Activated naive CD8-positive, alpha-beta T cell treated with anti-CD3 and anti-CD28 coated beads for 36 hours (primary cell): ENCODE data around the gene TOMM20. TPM values are rescaled to one million over a fixed set of nuclear protein-coding genes. Genes with fewer than 3 reads are reported as not detected.
"Not testable (repeated sequence)": the region's sequence is repeated elsewhere in the genome, so short reads cannot be mapped to it uniquely, and the experiment has no call there.

Experiments used
- DNase-seq: peaks from one replicate; pipeline ENCODE4 v3.0.0; 2021
- H3K27ac Mint-ChIP-seq: one replicate; pipeline ENCODE4 v1.8.0; 2022; ENCODE audit warnings: mild to moderate bottlenecking, moderate library complexity, mixed read lengths
- H3K27me3 Mint-ChIP-seq: one replicate; pipeline ENCODE4 v1.8.0; 2022; ENCODE audit warnings: mild to moderate bottlenecking, mixed read lengths
- H3K36me3 Mint-ChIP-seq: one replicate; pipeline ENCODE4 v1.8.0; 2021; ENCODE audit warnings: mild to moderate bottlenecking, mixed read lengths
- H3K4me1 Mint-ChIP-seq: one replicate; pipeline ENCODE4 v1.8.0; 2021; ENCODE audit warnings: mixed read lengths
- H3K4me3 Mint-ChIP-seq: one replicate; pipeline ENCODE4 v1.8.0; 2022; ENCODE audit warnings: mild to moderate bottlenecking, moderate library complexity, mixed read lengths
- H3K9me3 Mint-ChIP-seq: one replicate; pipeline ENCODE4 v1.8.0; 2022; ENCODE audit warnings: mixed read lengths
- total RNA-seq, 2 experiments: library from RNA; stranded (reverse); gene quantifications; one replicate each; pipeline ENCODE4 v1.2.3, GENCODE V29; 2021

Gene TOMM20
- total RNA-seq, 2 experiments from 2014 or later = 131 to 150 TPM

DNA sequence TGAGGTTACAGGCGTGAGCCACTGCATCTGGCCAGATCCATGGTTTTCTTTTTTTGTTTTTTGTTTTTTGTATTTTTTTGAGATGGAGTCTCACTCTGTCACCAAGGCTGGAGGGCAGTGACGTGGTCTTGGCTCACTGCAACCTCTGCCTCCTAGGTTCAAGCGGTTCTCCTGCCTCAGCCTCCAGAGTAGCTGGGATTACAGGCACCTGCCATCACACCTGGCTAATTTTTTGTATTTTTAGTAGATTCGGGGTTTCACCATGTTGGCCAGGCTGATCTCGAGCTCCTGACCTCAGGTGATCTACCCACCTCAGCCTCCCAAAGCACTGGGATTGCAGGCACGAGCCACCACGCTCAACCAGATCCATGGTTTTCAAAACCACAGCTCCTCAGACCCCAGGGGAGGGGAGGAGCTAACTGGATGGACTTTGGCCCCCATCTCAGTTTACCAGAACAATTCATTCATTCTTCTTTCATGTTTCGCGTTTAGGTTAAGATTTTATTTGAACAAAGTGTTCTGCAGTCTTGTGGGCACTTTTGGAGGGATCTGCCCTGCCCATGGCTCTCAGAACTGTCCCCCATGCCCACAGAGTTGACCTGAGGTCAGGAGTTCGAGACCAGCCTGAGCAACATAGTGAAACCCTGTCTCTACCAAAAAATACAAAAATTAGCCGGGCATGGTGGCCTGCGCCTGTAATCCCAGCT is 43.1 kb downstream of the TOMM20 start:
- not testable (repeated sequence) for H3K27me3 Mint-ChIP-seq, H3K27ac Mint-ChIP-seq, H3K9me3 Mint-ChIP-seq, H3K4me3 Mint-ChIP-seq, DNase-seq, H3K36me3 Mint-ChIP-seq
- peaks cover 18% of the 10 kb centered on the region for H3K4me1 Mint-ChIP-seq

DNA sequence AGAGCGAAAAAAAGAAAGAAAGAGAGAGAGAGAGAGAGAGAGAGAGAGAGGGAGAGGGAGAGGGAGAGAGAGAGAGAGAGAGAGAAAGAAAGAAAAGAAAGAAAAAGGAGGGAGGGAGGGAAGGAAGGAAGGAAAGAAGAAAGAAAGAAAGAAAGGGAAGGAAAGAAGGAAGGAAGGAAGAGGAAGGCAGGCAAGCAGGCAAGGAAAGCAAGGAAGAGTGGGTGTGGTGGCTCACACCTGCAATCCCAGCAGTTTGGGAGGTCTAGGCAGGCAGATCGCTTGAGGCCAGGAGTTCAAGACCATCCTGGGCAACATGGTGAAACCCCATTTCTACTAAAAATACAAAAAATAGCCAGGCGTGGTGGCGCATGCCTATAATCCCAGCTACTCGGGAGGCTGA is 47.8 kb downstream of the TOMM20 start:
- H3K27me3 Mint-ChIP-seq, H3K4me3 Mint-ChIP-seq, H3K9me3 Mint-ChIP-seq, H3K27ac Mint-ChIP-seq, DNase-seq, H3K36me3 Mint-ChIP-seq: not testable (repeated sequence)
- H3K4me1 Mint-ChIP-seq = peaks cover 34% of the 10 kb centered on the region

DNA sequence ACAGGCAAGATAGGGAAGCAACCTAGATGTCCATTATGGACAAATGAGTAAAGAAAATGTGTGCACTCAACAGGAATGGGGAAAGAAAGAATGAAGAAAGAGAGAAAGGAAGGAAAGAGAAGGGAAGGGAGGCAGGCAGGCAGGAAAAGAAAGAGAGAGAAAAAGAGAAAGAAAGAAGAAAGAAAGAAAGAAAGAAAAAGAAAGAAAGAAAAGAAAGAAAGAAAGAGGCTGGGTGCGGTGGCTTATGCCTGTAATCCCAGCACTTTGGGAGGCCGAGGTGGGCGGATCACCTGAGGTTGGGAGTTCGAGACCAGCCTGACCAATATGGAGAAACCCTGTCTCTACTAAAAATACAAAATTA is 48.4 kb downstream of the TOMM20 start:
- not testable (repeated sequence) for H3K36me3 Mint-ChIP-seq, DNase-seq, H3K4me3 Mint-ChIP-seq, H3K27me3 Mint-ChIP-seq, H3K9me3 Mint-ChIP-seq, H3K27ac Mint-ChIP-seq
- peaks cover 39% of the 10 kb centered on the region for H3K4me1 Mint-ChIP-seq

- DNase-seq = no peak
Measured at GRCh38 chr1:235079443-235080296, 49.0 kb downstream of the TOMM20 start.

GRCh38 chr1:235078480-235079381 is 49.9 kb downstream of the TOMM20 start:
- no peak overlapping the region for H3K4me3 Mint-ChIP-seq
- no peaks in the 10 kb centered on the region for H3K9me3 Mint-ChIP-seq
- H3K27me3 Mint-ChIP-seq = no peaks in the 10 kb centered on the region
- H3K4me1 Mint-ChIP-seq = peaks cover 45% of the 10 kb centered on the region
- H3K27ac Mint-ChIP-seq = no peak overlapping the region
- DNase-seq = no peak
- no peaks in the 10 kb centered on the region for H3K36me3 Mint-ChIP-seq

More at GRCh38 chr1:235079443-235080296, 49.0 kb downstream of the TOMM20 start:
- Mint-ChIP-seq H3K27ac (no peak overlapping the region), H3K4me1 (peaks cover 44% of the 10 kb centered on the region), H3K36me3 (no peaks in the 10 kb centered on the region), H3K27me3 (no peaks in the 10 kb centered on the region), H3K9me3 (no peaks in the 10 kb centered on the region), H3K4me3 (no peak overlapping the region)

GRCh38 chr1:235077571-235078479 is 50.8 kb downstream of the TOMM20 start:
- H3K27me3 Mint-ChIP-seq = no peaks in the 10 kb centered on the region
- H3K27ac Mint-ChIP-seq = no peak overlapping the region
- no peaks in the 10 kb centered on the region for H3K36me3 Mint-ChIP-seq
- no peak overlapping the region for H3K4me3 Mint-ChIP-seq
- H3K9me3 Mint-ChIP-seq = no peaks in the 10 kb centered on the region
- H3K4me1 Mint-ChIP-seq = peaks cover 39% of the 10 kb centered on the region
- DNase-seq = peak; percentile 51

- peaks cover 38% of the 10 kb centered on the region for H3K4me1 Mint-ChIP-seq
- H3K4me3 Mint-ChIP-seq = no peak overlapping the region
- H3K27me3 Mint-ChIP-seq = no peaks in the 10 kb centered on the region
- no peaks in the 10 kb centered on the region for H3K9me3 Mint-ChIP-seq
- DNase-seq = no peak
- no peaks in the 10 kb centered on the region for H3K36me3 Mint-ChIP-seq
- H3K27ac Mint-ChIP-seq = no peak overlapping the region
Measured at GRCh38 chr1:235077163-235077540, 51.5 kb downstream of the TOMM20 start.

GRCh38 chr1:235076504-235077162 is 52.0 kb downstream of the TOMM20 start:
- H3K36me3 Mint-ChIP-seq = no peaks in the 10 kb centered on the region
- H3K4me3 Mint-ChIP-seq = no peak overlapping the region
- DNase-seq = no peak
- no peaks in the 10 kb centered on the region for H3K27me3 Mint-ChIP-seq
- peaks cover 38% of the 10 kb centered on the region for H3K4me1 Mint-ChIP-seq
- H3K27ac Mint-ChIP-seq = no peak overlapping the region
- no peaks in the 10 kb centered on the region for H3K9me3 Mint-ChIP-seq

DNA sequence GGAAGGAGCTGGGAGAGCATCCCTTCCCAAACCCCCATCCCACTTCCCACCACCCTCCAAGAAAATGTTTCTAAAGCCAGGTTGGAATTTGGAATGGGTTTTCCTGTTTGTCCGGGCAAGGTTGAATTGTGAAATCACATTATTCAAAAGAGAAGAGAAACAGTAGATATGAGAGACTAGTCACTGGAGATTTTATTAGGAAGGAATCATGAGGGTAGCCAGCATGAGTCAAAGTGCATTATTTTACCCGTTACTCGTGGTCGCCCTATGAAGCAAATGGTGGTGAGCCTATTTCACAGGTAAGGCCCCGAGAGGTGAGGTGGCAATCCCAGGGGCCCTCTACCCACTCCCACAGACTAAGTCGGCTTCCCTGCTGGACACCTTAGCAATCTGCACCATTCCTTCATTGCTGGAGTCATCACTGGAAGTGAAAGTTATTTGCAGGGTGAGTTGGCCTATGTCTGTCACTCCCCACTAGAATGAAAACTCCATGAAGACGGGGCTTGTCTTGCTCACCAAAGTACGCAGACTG is 52.8 kb downstream of the TOMM20 start:
- Mint-ChIP-seq H3K4me3 (peak overlapping the region; percentile 29), H3K4me1 (peaks cover 34% of the 10 kb centered on the region), H3K27me3 (no peaks in the 10 kb centered on the region)

GRCh38 chr1:235075048-235075776 is 53.4 kb downstream of the TOMM20 start:
- Mint-ChIP-seq H3K27me3 (no peaks in the 10 kb centered on the region), H3K9me3 (no peaks in the 10 kb centered on the region), H3K4me3 (peak overlapping the region; percentile 30), H3K27ac (peak overlapping the region; percentile 90), H3K36me3 (no peaks in the 10 kb centered on the region), H3K4me1 (peaks cover 34% of the 10 kb centered on the region)
- DNase-seq = peak; percentile 78

More for the DNA sequence above, 52.8 kb downstream of the TOMM20 start:
- no peaks in the 10 kb centered on the region for H3K9me3 Mint-ChIP-seq
- DNase-seq = peak; percentile 38
- H3K27ac Mint-ChIP-seq = peak overlapping the region; percentile 90
- H3K36me3 Mint-ChIP-seq = no peaks in the 10 kb centered on the region

GRCh38 chr1:235074523-235075047 is 54.1 kb downstream of the TOMM20 start:
- no peaks in the 10 kb centered on the region for H3K9me3 Mint-ChIP-seq
- no peak overlapping the region for H3K4me3 Mint-ChIP-seq
- peak overlapping the region; percentile 90 for H3K27ac Mint-ChIP-seq
- peak; percentile 77 for DNase-seq
- H3K4me1 Mint-ChIP-seq = peaks cover 34% of the 10 kb centered on the region
- no peaks in the 10 kb centered on the region for H3K36me3 Mint-ChIP-seq
- H3K27me3 Mint-ChIP-seq = no peaks in the 10 kb centered on the region

- Mint-ChIP-seq H3K36me3 (no peaks in the 10 kb centered on the region), H3K27me3 (no peaks in the 10 kb centered on the region)
Measured at GRCh38 chr1:235073968-235074522, 54.6 kb downstream of the TOMM20 start.

More at GRCh38 chr1:235073968-235074522, 54.6 kb downstream of the TOMM20 start:
- H3K9me3 Mint-ChIP-seq = no peaks in the 10 kb centered on the region
- H3K27ac Mint-ChIP-seq = peak overlapping the region; percentile 90
- DNase-seq = no peak
- H3K4me3 Mint-ChIP-seq = no peak overlapping the region
- peaks cover 34% of the 10 kb centered on the region for H3K4me1 Mint-ChIP-seq
